Inflammatory macrophage treated with lipopolysaccharide for 4 hours (primary cell): ENCODE results near the gene NPC1.
"Not testable (repeated sequence)": the region's sequence is repeated elsewhere in the genome, so short reads cannot be mapped to it uniquely, and the experiment has no call there.

ENCODE experiments used
- DNase-seq: peaks from one replicate; pipeline ENCODE4 v3.0.0-alpha.2; 2020

NPC1 gene

DNA sequence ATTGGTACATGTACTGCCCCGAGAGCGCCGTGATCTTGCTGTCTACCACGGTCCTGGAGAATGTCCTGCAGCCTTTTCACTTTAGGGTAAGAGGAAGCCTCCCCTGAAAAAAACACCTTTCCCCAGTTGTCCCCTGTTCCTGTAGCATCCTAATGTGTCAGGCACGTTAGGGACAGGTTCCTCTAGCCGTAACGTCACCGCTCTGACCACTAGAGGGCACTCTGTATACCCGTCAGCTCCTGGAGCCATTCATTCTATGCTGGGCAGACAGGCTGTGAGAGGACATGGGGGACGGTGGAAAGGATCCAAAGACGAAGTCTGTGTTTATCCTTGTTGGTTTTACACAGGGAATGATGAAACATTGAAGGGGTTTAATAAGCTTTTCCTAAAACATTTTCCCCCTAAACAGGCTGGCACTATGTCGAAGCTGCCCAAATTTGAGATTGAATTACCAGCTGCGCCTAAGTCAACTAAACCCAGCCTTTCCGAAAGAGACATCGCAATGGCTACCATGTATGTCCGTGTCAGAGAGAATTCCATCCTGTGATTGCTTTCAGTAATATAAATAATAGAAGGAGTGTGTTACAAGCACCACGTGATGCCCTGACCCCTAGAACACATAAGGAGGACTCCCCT is 70.3 kb downstream of the NPC1 start:
- peak; percentile 81 for DNase-seq

DNA sequence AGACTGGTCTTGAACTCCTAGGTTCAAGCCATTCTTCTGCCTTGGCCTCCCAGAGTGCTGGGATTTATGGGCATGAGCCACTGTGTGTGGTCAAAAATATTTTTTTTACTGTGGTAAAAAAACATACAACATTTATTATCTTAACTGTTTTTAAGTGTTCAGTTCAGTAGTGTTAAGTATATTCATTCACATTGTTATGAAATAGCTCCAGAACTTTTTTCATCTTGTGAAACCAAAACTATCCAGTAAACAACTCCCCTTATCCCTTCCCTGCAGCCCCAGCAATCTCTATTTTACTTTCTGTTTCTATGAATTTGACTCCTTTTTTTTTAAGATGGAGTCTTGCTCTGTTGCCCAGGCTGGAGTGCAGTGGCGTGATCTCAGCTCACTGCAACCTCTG is 73.7 kb downstream of the NPC1 start:
- peak; percentile 91 for DNase-seq

DNA sequence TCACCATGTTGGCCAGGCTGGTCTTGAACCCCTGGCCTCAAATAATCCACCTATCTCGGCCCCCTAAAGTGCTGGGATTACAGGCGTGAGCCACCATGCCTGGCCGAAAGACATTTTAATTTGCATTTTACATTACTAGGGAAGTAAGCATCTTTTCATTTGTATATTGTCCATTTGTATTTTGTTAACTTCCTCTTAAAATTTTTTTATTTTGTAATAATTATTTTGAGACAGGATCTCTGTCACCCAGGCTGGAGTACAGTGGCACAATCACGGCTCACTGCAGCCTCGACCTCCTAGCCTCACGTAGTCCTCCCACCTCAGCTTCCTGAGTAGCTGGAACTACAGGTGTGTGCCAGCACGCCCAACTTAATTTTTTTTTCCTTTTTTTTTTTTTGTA is 74.1 kb downstream of the NPC1 start:
- DNase-seq, result peak; percentile 57

DNA sequence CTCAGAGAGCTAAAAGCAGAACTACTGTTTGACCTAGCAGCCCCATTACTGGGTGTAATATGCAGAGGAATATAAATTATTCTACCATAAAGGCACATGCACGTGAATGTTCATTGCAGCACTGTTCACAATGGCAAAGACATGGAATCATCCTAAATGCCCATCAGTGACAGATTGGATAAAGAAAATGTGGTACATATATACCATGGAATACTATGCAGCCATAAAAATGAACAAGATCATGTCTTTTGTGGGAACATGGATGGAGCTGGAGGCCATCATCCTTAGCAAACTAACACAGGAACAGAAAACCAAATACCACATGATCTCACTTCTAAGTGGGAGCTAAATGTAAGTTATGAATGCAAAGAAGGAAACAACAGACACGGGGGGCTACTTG is 75.4 kb downstream of the NPC1 start:
- DNase-seq, result not testable (repeated sequence)

DNA sequence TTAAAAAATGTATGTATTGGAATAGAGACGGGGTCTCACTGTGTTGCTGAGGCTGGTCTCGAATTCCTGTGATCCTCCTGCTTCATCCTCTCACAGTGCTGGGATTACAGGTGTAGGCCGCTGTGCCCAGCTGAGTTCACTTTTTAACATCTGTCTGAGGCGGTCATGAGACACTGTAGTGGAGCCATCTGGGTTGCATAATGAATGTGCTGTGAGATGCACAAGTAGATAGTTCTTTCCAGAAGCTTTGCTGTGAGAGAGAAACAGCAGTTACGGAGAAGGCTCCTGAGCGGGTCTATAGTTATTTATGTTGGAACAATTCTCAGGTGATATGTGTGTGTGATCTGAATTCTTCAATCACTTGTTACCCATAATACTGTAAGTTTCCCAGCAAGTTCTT is 79.9 kb downstream of the NPC1 start:
- no peak for DNase-seq

DNA sequence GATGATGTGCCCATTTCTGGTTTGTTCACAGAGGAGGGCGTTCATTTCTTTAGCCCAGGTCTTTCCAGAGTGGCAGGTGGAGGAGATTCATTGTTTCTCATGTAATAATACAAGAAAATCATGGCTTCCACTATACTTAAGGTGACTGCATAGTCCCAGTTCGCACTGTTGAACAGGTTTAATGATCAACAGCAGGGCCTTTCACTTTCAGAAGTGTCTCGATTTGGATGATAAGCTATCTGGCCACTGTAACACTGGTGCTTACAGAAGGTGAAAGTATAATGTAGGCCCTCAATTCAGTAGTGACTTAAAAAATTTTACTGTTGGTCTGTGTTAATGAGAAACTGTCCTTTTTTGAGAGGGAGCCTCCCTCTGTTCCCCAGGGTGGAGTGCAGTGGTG is 81.6 kb downstream of the NPC1 start:
- DNase-seq, result no peak

DNA sequence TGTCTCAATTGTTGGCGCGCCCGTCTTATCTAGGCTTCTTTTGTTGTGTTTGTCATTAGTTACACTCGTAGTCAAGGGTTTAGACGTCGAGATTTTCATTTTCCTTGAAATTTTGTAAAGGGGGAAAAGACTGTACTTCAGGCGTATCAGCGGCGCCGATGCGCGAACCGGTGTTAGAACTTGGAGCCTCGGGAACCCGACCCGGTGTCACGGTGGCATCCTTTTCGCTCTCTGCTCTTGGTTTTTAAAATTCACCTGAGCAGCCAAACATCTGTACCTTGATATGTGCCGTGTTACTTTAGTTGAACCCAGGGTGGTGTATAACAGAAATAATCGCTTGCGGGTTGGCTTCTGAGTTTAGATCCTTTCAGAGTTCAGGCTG is 82.4 kb downstream of the NPC1 start:
- no peak for DNase-seq

DNA sequence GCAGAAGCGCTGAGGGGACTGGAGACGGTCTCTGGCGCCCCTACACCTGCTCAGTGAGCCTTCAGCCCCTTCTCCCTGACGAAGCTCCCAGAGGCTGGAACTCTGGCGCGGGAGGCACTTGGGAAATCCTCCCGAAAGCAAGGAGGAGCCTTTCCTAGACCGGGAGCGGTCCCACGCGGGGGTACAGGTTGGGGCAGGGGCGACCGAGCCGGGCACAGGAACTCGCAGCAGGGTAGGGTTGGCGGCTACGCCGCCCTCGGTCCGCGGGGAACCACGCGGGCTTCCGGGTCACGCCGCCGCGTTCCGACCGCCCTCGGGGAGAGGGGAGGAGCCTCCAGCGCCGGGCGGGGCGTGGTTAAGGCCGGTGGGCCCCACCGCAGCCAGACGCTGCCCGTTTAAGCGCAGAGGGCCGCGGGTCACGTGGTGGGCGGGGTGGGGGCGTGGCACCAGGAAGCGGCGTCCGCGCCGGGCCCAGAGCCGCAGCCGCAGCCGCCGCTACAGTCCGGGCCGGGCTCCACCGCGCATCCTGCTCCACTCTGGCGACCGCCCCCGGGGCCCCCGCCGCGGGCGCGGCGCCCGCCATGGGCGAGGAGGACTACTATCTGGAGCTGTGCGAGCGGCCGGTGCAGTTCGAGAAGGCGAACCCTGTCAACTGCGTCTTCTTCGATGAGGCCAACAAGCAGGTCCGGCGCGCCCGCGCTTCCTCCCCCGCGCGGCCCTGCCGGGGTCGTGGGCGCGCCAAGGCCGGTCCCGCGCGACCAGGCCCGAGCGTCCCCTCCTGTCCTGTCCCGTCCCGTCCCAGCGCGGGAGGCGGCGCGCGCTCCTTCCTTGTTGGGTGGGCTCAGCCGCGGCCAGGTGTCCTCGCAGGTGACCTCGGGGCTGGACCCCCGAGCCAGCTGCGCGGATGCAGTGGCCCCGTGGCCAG is 83.0 kb downstream of the NPC1 start, which contains the start of gene RMC1:
TSS of gene RMC1 (plus strand) at position 474 of the 925 bp plus-strand sequence. CDS start at position 582, 108 bp downstream.
- peak; percentile 97 for DNase-seq

DNA sequence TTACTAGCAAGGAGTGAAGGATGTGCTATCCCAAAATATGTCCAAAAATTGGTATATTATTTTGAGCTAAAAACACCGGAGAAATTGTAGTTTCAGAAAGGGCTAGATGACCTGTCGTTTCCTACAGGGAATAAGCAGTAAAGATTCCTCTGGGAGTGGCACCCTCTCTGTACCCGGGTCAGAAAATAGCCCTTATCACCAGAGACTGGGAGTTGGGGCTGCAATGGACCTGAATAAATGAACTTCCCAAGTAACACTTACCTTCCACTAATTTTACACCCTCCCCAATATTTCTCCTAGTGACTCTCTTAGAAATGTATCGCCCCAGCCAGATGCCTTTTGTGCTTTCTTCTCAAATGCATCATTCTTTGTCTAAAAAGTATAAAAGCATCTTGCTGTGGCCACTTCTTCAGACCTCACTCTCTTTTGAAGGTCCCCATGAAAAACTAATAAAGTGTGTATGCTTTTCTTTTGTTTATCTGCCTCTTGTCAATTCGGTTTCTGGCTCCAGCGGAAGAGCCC is 83.7 kb downstream of the NPC1 start:
- no peak for DNase-seq

DNA sequence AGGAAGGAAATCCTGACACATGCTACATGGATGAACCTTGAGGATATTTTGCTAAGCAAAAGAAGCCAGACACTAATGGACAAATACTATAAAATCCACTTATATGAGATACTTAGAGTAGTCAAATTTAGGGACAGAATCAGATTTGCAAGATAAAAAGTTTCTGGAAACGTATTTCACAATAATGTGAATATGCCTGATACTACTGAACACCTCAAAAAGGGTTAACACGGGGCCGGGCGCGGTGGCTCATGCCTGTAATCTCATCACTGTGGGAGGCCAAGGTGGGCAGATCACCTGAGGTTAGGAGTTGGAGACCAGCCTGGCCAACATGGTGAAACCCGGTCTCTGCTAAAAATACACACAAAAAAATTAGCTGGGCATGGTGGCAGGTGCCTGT is 84.7 kb downstream of the NPC1 start:
- DNase-seq, result no peak

DNA sequence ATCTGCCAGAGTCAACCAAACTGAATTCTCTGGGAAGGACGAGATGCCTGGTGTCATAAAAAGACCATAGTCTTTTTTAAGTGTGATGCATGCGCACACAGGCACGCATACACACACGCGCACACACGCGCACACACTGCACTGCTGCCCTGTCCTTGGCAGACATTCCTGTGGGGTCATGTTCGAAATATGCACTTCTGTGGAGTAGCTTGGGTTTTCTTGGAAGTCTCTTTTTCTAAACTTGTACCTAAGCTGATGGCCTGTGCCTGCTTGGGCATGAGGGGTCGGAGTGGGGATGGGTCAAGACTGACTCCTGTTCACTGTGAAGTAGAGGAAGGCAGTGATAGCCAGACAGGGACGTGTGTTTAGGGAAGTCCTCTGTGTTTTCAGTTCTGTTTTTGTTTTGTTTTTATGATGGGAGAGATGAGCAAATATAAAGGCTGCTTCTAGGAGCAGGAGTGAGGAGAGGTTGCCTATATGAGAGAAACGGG is 87.0 kb downstream of the NPC1 start:
- peak; percentile 75 for DNase-seq

DNA sequence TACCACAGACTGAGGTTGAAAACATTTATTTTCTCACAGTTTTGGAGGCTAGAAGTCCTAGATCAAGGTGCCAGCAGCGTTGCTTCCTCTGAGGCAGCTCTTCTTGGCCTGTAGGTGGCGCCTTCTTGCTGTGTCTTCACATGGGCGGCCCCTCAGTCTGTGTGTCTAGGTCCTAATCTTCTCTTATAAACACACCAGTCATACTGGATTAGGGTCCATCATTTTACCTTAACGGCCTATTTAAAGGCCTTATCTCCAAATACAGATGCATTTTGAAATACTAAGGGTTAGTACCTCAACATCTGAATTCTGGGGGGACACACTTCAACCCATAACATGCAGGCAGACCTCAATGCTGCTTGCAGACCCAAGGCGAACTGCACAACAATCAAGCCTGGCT is 87.4 kb downstream of the NPC1 start:
- peak; percentile 68 for DNase-seq

DNA sequence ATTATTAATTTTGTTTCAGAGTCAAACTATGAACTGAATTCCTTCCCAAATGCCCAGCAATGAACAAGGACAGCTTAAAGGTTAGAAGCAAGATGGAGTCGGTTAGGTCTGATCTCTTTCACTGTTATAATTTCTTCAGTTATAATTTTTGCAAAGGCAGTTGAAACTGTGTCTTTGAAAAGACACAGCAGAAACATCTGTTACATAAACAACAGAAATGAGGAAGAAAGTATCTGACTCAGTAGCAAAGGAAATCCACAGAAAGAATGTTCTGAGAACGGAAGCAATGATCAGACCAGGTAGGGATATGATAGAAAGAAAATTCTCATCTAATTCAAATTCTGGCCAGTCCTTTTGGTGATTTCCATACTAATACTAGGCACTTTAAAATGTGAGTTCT is 88.2 kb downstream of the NPC1 start:
- peak; percentile 44 for DNase-seq

DNA sequence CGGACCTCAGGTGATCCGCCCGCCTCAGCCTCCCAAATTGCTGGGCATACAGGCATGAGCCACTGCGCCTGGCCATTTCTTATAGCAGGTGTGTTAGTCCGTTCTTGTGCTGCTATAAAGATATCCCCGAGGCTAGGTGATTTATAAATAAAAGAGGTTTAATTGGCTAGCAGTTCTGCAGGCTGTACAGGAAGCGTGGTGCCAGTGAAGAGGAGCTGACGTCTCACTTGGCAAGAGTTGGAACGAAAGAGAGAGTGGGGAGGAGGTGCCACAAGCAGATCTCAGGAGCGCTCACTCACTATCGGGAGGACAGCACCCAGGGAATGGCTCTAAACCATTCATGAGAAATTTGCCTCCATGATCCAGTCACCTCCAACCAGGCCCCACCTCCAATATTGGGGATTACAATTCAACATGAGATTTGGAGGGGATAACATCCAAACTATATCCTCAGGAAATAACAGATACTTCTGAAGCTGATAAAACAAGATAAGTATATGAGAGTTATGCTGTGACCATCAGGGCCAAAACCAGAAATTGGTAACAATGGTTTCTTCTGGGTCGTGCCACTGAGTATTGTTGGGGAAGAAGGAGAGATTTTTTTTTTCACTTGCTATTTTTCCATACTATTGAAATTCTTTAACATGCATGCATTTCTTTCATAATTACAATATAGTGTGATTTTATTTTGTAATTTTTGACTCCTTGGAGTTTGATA is 90.4 kb downstream of the NPC1 start:
- no peak for DNase-seq

DNA sequence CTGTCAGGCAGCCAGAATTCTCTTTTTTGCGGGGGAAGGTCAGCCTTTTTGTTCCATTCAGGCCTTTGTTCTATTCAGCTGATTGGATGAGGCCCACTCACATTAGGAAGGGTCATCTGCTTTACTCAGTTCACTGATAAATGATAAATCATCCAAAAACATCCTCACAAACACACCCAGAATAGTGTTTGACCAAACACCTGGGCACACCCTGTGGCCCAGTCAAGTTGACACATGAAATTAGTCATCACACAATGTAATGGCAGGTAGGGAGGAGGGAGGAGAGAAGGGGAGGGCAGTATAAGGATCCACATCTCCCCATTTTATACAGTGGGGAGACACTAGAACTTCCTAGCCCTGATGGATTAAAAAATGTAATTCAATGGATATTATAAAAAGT is 91.3 kb downstream of the NPC1 start:
- DNase-seq, result no peak

DNA sequence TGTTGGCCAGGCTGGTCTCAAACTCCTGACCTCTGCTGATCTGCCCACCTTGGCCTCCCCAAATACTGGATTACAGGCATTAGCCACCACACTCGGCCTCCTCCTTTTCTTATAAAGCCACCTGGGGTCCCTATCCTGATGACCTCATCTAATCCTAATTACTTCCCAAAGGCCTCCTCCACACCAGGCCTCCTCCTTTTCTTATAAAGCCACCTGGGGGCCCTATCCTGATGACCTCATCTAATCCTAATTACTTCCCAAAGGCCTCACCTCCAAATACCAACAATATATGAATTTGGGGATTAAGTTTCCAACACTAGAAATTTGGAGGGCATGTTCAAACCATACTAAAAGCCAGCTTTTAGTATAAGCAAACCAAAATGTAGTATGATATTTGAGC is 92.7 kb downstream of the NPC1 start:
- DNase-seq, result no peak

DNA sequence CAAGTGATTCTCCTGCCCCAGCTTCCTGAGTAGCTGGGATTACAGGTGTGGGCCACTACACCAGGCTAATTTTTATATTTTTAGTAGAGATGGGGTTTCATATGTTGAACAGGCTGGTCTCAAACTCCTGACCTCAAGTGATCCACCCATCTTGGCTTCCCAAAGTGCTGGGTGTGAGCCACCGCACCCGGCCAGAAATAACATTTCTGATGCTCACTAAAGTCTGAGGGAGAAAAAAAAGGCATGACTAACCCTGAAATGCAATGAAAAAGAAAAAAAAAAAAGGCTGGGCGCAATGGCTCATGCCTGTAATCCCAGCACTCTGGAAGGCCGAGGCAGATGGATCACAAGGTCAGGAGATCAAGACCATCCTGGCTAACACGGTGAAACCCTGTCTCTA is 96.7 kb downstream of the NPC1 start:
- not testable (repeated sequence) for DNase-seq

DNA sequence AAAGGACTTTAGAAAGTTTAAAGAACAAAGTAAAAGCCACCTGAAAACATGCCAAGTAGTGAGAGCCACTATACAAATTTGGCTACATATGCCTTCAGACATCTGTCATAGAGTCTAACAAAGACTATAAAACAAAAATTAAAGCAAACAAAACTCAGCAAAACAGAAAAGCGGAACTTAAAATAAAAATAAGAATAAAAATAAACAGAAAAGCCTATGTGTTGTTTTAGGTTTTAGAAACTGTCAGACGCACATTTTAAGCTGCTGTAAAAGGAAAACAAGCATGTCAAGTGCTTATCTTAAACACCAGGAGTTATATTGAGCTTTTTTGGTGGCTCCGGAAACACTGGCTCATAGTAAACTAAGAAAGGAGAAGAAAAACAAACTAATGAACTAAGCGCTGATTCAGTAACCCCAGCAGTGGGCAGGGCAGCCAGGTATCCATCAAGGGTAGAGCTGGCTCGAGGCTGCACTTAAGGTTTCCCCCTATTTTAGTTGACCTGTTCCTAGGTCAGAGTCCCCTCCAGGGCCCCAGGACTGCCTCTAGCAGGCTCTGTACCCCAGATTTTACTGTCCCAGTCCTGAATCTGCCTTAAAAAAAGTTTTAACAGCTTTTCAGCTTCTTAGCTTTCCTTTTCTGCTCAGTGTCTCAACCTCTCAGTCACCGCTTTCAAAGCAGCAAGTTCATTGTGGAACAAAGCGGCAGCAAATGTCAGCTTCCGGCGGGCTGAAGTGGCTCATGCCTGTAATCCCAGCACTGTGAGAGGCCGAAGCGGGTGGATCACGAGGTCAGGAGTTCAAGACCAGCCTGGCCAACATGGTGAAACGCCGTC is 98.4 kb downstream of the NPC1 start:
- peak; percentile 49 for DNase-seq

DNA sequence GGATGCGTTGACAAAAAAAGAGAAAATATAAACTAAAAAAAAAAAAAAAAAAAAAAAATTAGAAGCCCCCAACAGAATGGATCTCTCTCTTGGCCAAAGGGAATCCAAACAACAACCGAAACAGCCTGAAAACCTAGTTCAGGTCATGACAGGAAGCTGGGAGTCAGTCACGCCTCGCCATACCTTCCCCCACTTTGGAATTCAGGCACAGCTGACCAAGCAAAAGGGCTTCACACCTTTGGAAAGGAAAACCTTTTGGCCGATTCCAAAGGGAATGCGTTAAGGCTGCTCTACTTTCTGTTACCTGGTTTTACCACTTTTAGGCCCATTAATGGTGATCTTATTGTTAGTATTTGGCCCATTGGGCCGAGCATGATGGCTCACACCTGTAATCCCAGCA is 100.9 kb downstream of the NPC1 start:
- DNase-seq, result no peak

DNA sequence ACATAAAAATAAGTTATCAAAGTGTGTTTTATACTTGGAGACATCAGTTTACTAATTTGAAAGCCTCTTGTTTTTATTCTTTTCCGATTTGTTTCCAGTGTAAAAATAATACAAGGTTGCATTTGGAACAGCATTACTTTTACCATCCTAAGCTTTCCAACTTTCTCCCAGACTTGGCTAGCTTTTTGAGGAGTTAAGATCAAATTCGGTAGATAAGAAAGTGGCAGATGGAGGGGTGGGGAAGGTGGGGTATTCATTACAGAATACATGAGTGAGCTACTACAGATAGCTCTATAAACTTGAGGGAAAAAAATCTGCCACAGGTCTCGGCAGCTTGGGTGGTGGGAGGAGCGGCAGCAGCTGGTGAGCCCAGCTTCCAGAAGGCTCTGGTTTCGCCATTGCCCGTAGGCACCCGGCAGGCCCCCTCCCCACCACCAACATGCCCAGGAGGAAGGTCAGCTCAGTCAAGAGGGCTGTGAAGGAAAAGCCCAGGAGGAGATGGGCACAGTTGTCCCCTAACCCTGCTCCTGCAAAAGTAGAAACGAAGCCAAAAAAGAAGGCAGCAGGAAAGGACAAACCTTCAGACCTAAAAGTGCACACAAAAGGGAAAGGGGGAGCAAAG is 101.6 kb downstream of the NPC1 start:
- DNase-seq, result no peak
